Measurements from ENCODE around the gene MAOB. TPM values are rescaled to one million over a fixed set of nuclear protein-coding genes. Genes with fewer than 3 reads are reported as not detected.

Gene MAOB
- total and polyA plus RNA-seq, 8 donors, result 3.1 to 15.1 (median 6.0) TPM

DNA sequence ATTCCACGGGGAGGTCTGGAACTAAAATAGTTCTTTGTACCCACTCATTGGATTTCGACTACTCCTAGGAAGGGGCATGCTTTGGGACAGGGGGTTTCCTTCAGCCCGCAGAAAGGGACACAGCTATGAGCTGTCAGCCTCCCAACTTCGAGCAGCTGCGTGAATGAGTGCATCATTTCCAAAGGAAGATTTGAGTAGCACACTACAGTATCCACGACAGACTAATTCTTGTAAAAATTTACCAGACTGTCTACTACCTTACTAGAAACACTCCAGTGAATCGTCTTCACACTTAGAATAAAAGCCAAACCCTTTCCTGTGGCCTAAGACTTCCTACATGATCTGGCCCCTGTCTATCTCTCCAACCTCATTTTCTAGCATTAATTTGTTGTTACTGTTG, 124.2 kb downstream of the MAOB start:
- FAIRE-seq (no peak), ATAC-seq (no peak), DNase-seq (no peak)
- Histone ChIP-seq H3K27ac (no peak overlapping the region), H3K36me3 (no peaks in the 10 kb centered on the region), H3K4me3 (no peak overlapping the region), H3K4me1 (no peaks in the 10 kb centered on the region), H3K9me3 (no peaks in the 10 kb centered on the region), H3K27me3 (peaks cover 0 to 4% (median 0%) of the 10 kb centered on the region in 4 donors)
- WGBS, 2 donors, result 66 to 80% methylated on average over 7 of the region's 7 CpGs
- intact Hi-C loops (cut with DNase I), result loop anchor here (5.0 to 10.0 kb wide), 2 partner anchors 193 to 196 kb away; no protein-coding TSS in a partner anchor
- TF ChIP-seq, protein P1, sequence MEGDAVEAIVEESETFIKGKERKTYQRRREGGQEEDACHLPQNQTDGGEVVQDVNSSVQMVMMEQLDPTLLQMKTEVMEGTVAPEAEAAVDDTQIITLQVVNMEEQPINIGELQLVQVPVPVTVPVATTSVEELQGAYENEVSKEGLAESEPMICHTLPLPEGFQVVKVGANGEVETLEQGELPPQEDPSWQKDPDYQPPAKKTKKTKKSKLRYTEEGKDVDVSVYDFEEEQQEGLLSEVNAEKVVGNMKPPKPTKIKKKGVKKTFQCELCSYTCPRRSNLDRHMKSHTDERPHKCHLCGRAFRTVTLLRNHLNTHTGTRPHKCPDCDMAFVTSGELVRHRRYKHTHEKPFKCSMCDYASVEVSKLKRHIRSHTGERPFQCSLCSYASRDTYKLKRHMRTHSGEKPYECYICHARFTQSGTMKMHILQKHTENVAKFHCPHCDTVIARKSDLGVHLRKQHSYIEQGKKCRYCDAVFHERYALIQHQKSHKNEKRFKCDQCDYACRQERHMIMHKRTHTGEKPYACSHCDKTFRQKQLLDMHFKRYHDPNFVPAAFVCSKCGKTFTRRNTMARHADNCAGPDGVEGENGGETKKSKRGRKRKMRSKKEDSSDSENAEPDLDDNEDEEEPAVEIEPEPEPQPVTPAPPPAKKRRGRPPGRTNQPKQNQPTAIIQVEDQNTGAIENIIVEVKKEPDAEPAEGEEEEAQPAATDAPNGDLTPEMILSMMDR (IDR thresholded peaks at IDR 0.05), result no peak

DNA sequence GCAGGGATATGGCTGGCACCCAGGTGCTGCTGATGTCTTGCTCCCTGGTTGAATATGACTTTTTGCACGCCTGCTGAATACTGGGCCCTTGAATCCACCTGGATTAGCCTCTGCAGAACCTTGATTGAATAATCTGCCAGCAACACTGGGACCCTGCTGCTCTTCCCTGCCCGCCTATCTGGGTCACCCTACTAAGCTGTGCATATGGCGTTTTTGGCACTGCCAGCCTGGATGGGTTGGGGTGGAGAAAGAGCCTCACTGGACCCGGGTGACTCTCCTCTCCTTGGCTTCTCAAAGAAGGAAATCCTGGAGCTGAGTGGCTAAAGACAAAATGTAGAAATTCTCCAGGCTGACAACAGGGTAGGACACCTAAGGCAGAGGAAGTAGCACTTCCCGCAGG, 126.2 kb downstream of the MAOB start:
- H3K4me1 ChIP-seq, result no peaks in the 10 kb centered on the region
- no peak overlapping the region for H3K4me3 ChIP-seq
- DNase-seq, result no peak
- intact Hi-C loops (cut with DNase I), result loop anchor here (5.0 to 10.0 kb wide), 2 partner anchors 191 to 194 kb away; no protein-coding TSS in a partner anchor
- 67 to 83% methylated on average over 5 of the region's 5 CpGs for WGBS, 2 donors
- no peaks in the 10 kb centered on the region for H3K36me3 ChIP-seq
- peaks cover 0 to under 1% (median 0%) of the 10 kb centered on the region in 4 donors for H3K27me3 ChIP-seq
- no peak for ATAC-seq
- no peak for FAIRE-seq
- TF ChIP-seq, protein P1 (IDR thresholded peaks at IDR 0.05), result no peak
- H3K27ac ChIP-seq, result no peak overlapping the region
- no peaks in the 10 kb centered on the region for H3K9me3 ChIP-seq

DNA sequence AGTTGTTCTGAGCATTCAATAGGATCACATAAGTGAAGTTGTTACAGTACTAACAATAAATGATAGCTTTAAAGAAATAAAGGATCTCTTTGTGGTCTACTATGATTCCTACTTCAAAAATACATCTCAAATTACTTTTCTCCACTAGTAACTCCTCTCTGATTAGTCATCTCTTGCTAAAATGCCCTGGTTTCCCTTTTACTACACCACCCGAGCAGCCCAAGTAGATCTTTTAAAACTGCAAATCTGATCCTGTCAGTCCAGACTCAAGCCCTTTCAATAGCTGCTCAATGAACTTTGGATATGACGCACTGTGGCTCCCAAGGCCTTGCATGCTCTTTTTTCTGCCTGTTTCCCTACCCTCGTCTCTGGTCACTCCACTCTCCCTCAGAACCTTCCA, 128.6 kb downstream of the MAOB start:
- WGBS, 2 donors, result 76 to 80% methylated on average over 3 of the region's 3 CpGs

DNA sequence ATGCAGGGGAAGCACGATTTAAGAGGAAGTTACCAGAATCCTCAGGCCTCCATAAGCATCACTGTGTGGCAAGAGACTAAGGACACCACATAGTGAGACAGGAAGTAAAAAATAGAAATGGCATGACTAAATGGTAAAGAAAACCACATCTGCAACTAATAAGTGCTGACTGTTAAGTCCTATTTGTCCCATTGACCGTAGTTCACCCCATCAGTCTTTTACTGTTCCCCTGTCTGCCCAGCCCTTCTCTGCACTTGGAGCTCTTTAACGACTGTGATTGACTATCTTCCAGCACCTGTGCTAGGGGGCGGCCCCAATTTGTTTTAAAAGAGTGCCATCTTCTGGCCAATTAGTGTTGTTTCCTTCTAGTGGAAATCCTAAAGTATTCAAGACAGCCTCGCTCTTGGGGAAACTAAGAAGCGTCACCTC, 132.0 kb downstream of the MAOB start:
- intact Hi-C loops (cut with DNase I), result loop anchor here in 2 of 3 donors (10.0 kb wide), 1 partner anchor 185 kb away; no protein-coding TSS in a partner anchor
- WGBS, 2 donors, result 1 to 10% methylated on average over 6 of the region's 6 CpGs
- Histone ChIP-seq H3K27ac (no peak overlapping the region), H3K36me3 (no peaks in the 10 kb centered on the region), H3K4me1 (peaks cover 0 to 17% (median 3%) of the 10 kb centered on the region in 3 donors), H3K4me3 (no peak overlapping the region), H3K27me3 (no peaks in the 10 kb centered on the region), H3K9me3 (no peaks in the 10 kb centered on the region)
- TF ChIP-seq, protein P1 (IDR thresholded peaks at IDR 0.05), result peak; percentile 18 to 41 (median 34)
- peak; percentile 85 to 92 (median 91) for ATAC-seq
- peak; percentile 69 for FAIRE-seq
- DNase-seq, result peak in 4 of 6 donors; percentile 16 to 54 (median 34)

More for the DNA sequence above, 128.6 kb downstream of the MAOB start:
- no peak for FAIRE-seq
- TF ChIP-seq, protein P1 (IDR thresholded peaks at IDR 0.05), result no peak
- Histone ChIP-seq H3K4me1 (no peaks in the 10 kb centered on the region), H3K9me3 (no peaks in the 10 kb centered on the region), H3K36me3 (no peaks in the 10 kb centered on the region), H3K27me3 (no peaks in the 10 kb centered on the region), H3K4me3 (no peak overlapping the region), H3K27ac (no peak overlapping the region)
- DNase-seq, result no peak
- intact Hi-C loops (cut with DNase I), result loop anchor here in 2 of 3 donors (10.0 kb wide), 1 partner anchor 189 kb away; no protein-coding TSS in a partner anchor
- no peak for ATAC-seq

DNA sequence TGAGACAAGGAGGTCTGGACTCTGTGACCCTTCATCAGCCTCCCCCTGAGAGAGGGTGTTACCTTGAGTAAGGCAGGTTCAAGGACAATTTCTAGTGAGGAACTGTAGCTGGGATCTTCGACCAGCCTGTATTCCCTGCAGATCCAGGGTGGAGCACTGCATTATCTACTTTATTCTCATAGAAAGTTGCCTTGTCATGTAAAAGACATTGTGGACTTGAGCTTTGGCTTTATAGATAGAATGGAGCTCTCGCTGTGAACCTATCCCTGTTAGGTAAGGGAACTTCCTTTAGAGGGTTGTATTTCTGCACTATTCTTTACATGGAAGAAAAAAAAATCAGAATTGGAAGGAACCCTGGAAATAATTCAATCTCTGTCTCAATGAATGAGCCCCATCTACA, 134.8 kb downstream of the MAOB start:
- intact Hi-C loops (cut with DNase I), result no loop called here
- H3K27ac ChIP-seq, result no peak overlapping the region

More for the DNA sequence above, 134.8 kb downstream of the MAOB start:
- H3K36me3 ChIP-seq, result no peaks in the 10 kb centered on the region
- TF ChIP-seq, protein P1 (IDR thresholded peaks at IDR 0.05), result no peak
- FAIRE-seq (no peak), ATAC-seq (no peak), DNase-seq (no peak)
- H3K4me3 ChIP-seq, result no peak overlapping the region
- no peaks in the 10 kb centered on the region for H3K27me3 ChIP-seq
- peaks cover 0 to 17% (median 3%) of the 10 kb centered on the region in 3 donors for H3K4me1 ChIP-seq
- WGBS, 2 donors, result 58 to 88% methylated on average over 2 of the region's 2 CpGs
- no peaks in the 10 kb centered on the region for H3K9me3 ChIP-seq
